HCT116 (cell line): Measurements from ENCODE around the gene IL1RAPL1. TPM values are rescaled to one million over a fixed set of nuclear protein-coding genes. Genes with fewer than 3 reads are reported as not detected.

Experiments
- ATAC-seq: fragments of 200-7000 bp; cut with Tn5 transposase; 2 replicates; pipeline ENCODE4 v1.9.1; 2020; ENCODE audit warnings: mild to moderate bottlenecking, moderate library complexity
- BruUV-seq: library from RNA; stranded (reverse); fragments of 400-500 nt; replicated peaks from 2 replicates; lab custom pipeline; 2021; lab: Mats Ljungman, UMichigan
- CTCF ChIA-PET: fragments of 300-600 bp; sonication (Branson Sonifier 250); formaldehyde crosslinking; loops from one replicate; lab custom pipeline; 2021; ENCODE audit warnings: antibody characterized with exemption; lab: Charles Lee
- POLR2A ChIA-PET: fragments of 300-600, 350-600 bp; sonication (Branson Sonifier 250); formaldehyde crosslinking; loops from one replicate; lab custom pipeline; 2021; ENCODE audit warnings: antibody characterized with exemption; lab: Charles Lee
- RAD21 ChIA-PET, 2 experiments: fragments of 300-600 bp; sonication (Branson Sonifier 250); formaldehyde crosslinking; loops; one replicate each; lab custom pipeline; 2023; ENCODE audit warnings: low total read pairs in 2 of 2; ENCODE audit not compliant: uncharacterized antibody in 2 of 2, unreplicated experiment in 2 of 2, low non-redundant PET in 1 of 2; lab: Charles Lee
- DNase-seq: peaks from one replicate; pipeline ENCODE4 v3.0.0-alpha.2; 2010; ENCODE audit warnings: low read depth, low spot score
- H2AFZ ChIP-seq: fragments of 200-600 bp; shearing (Covaris generic), sonication (generic); 2 replicates; pipeline ENCODE4 v1.6.1; 2017; ENCODE audit warnings: low read depth, mixed run types, mixed read lengths, antibody characterized with exemption, low read length; ENCODE audit not compliant: poor library complexity, severe bottlenecking
- H3K27ac ChIP-seq: 2 replicates; pipeline ENCODE4 v1.5.1; 2012; ENCODE audit warnings: low read depth, low read length
- H3K27me3 ChIP-seq: fragments of 200-600 bp; sonication (generic); 2 replicates; pipeline ENCODE4 v1.6.1; 2016; ENCODE audit warnings: mixed run types, low read length, mixed read lengths; ENCODE audit not compliant: insufficient read depth
- H3K36me3 ChIP-seq, 2 experiments: fragments of 200-500 bp in 1 of 2; fragments of 200-600 bp in 1 of 2; sonication (Bioruptor generic) in 1 of 2; sonication (generic) in 1 of 2; 2 replicates each; pipeline versions ENCODE4 v1.5.1 to v1.6.1; 2014 to 2016; ENCODE audit warnings: low read length in 2 of 2, inconsistent platforms in 1 of 2, mixed read lengths in 1 of 2, mixed run types in 1 of 2; ENCODE audit not compliant: insufficient read depth in 2 of 2, control insufficient read depth in 1 of 2
- H3K4me1 ChIP-seq, 2 experiments: fragments of 200-600 bp in 1 of 2; sonication (generic) in 1 of 2; 2 replicates each; pipeline versions ENCODE4 v1.5.1 to v1.6.1; 2012 to 2017; ENCODE audit warnings: low read length in 2 of 2, inconsistent platforms in 1 of 2, mild to moderate bottlenecking in 1 of 2, mixed read lengths in 1 of 2, mixed run types in 1 of 2, moderate library complexity in 1 of 2; ENCODE audit not compliant: insufficient read depth in 2 of 2, control insufficient read depth in 1 of 2
- H3K4me2 ChIP-seq: fragments of 200-600 bp; sonication (generic); 2 replicates; pipeline ENCODE4 v1.6.1; 2017; ENCODE audit warnings: mixed run types, low read length, mixed read lengths
- H3K4me3 ChIP-seq, 2 experiments: fragments of 200-600 bp in 1 of 2; sonication (generic) in 1 of 2; replicated peaks in 1 of 2; 2 replicates each; pipeline ENCODE4 v1.5.1; 2011 to 2016; ENCODE audit warnings: low read length in 2 of 2, control low read depth in 1 of 2, low read depth in 1 of 2, mild to moderate bottlenecking in 1 of 2, mixed read lengths in 1 of 2, mixed run types in 1 of 2
- H3K79me2 ChIP-seq: fragments of 200-600 bp; sonication (generic); 2 replicates; pipeline ENCODE4 v1.6.1; 2017; ENCODE audit warnings: mild to moderate bottlenecking, mixed run types, low read length, moderate library complexity, mixed read lengths; ENCODE audit not compliant: insufficient read depth
- H3K9ac ChIP-seq: fragments of 200-600 bp; sonication (generic); 2 replicates; pipeline ENCODE4 v1.6.1; 2016; ENCODE audit warnings: low read length, mixed read lengths
- H3K9me2 ChIP-seq: fragments of 200-600 bp; sonication (generic), shearing (Covaris generic); 2 replicates; pipeline ENCODE4 v1.6.1; 2017; ENCODE audit warnings: mixed run types, mild to moderate bottlenecking, moderate library complexity; ENCODE audit not compliant: insufficient read depth
- H3K9me3 ChIP-seq, 2 experiments: fragments of 200-500 bp in 1 of 2; fragments of 200-600 bp in 1 of 2; sonication (Bioruptor generic) in 1 of 2; sonication (generic) in 1 of 2; 2 replicates each; pipeline ENCODE4 v1.6.1; 2014 to 2017; ENCODE audit warnings: low read length in 2 of 2, mixed read lengths in 2 of 2, inconsistent platforms in 1 of 2, low read depth in 1 of 2, mild to moderate bottlenecking in 1 of 2, mixed run types in 1 of 2, moderate library complexity in 1 of 2; ENCODE audit not compliant: control insufficient read depth in 1 of 2, insufficient read depth in 1 of 2
- H4K20me1 ChIP-seq: fragments of 200-600 bp; sonication (generic), shearing (Covaris generic); 2 replicates; pipeline ENCODE4 v1.6.1; 2017; ENCODE audit warnings: mixed run types, mild to moderate bottlenecking, moderate library complexity; ENCODE audit not compliant: insufficient read depth
- CBX3 ChIP-seq: IDR thresholded peaks from 2 replicates; pipeline ENCODE4 v1.6.1; 2012; ENCODE audit warnings: low read depth
- EZH2phosphoT487 ChIP-seq: fragments of 200-600 bp; IDR thresholded peaks from 2 replicates; pipeline ENCODE4 v1.6.1; 2018; ENCODE audit warnings: antibody characterized with exemption, borderline replicate concordance
- FOSL1 ChIP-seq: IDR thresholded peaks from 2 replicates; pipeline ENCODE4 v1.6.1; 2012; ENCODE audit warnings: low read depth
- POLR2A ChIP-seq: IDR thresholded peaks from 2 replicates; pipeline ENCODE4 v1.7.0; 2011; ENCODE audit warnings: borderline replicate concordance; ENCODE audit not compliant: insufficient read depth, insufficient read length; ENCODE audit errors: extremely low read depth
- RAD21 ChIP-seq: IDR thresholded peaks from 2 replicates; pipeline ENCODE4 v1.6.1; 2012; ENCODE audit warnings: low read depth, mild to moderate bottlenecking
- SIN3A ChIP-seq: IDR thresholded peaks from 2 replicates; pipeline ENCODE4 v1.6.1; 2012; ENCODE audit warnings: low read depth
- SP1 ChIP-seq: IDR thresholded peaks from 2 replicates; pipeline ENCODE4 v1.6.1; 2012; ENCODE audit warnings: low read depth
- ZNF274 ChIP-seq: fragments of 200-500 bp; sonication (Bioruptor generic); IDR thresholded peaks from 2 replicates; pipeline ENCODE4 v1.6.1; 2014; ENCODE audit warnings: mild to moderate bottlenecking, low read depth, low read length, inconsistent platforms
- intact Hi-C: fragments of 100-400 bp; cut with micrococcal nuclease; formaldehyde crosslinking; loops from 2 replicates; pipeline ENCODE4 v1.10.0; 2022
- total RNA-seq: library from RNA; stranded (reverse); gene quantifications from one replicate; pipeline ENCODE4 v1.2.1, GENCODE V29; 2021; ENCODE audit not compliant: unreplicated experiment
- TF ChIP-seq, protein P1 (sequence below): IDR thresholded peaks from 2 replicates; pipeline ENCODE4 v1.6.1; 2012; ENCODE audit warnings: low read depth
- TF ChIP-seq, protein P2 (sequence below): IDR thresholded peaks from 2 replicates; pipeline ENCODE4 v1.6.1; 2012

IL1RAPL1 gene
- total RNA-seq, 1 experiment from 2014 or later, result 2.8 TPM

DNA sequence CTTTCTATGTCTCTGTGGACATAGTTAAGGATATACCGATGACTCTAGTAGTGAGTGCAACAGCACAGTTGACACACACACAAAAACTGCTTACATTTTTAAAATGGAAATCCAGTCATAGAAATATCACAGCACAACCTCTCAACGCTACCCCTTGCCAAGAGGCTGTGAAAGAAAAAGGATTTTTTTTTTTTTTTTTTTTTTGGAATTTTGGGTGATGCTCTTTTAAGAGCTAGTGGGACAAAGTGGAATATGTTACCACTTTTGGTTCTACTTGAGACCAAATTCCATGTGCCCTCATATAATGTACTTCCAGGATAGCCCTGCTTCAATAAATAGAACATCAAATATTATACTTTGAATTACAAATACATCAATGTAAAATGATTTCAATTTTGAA is 1247.1 kb downstream of the IL1RAPL1 start:
- Histone ChIP-seq H3K4me1 (no peaks in the 10 kb centered on the region), H2AFZ (no peak overlapping the region), H3K27ac (no peak overlapping the region), H3K4me3 (no peak overlapping the region), H3K9ac (no peak overlapping the region), H3K4me2 (no peak overlapping the region), H4K20me1 (no peaks in the 10 kb centered on the region), H3K27me3 (no peaks in the 10 kb centered on the region)
- ATAC-seq (no peak), DNase-seq (no peak)
- intact Hi-C loops, result no loop called here
- ChIA-PET CTCF (no interaction called here), RAD21 (no interaction called here), POLR2A (no interaction called here)
- TF ChIP-seq SP1 (no peak), POLR2A (no peak)
- TF ChIP-seq, protein P1, sequence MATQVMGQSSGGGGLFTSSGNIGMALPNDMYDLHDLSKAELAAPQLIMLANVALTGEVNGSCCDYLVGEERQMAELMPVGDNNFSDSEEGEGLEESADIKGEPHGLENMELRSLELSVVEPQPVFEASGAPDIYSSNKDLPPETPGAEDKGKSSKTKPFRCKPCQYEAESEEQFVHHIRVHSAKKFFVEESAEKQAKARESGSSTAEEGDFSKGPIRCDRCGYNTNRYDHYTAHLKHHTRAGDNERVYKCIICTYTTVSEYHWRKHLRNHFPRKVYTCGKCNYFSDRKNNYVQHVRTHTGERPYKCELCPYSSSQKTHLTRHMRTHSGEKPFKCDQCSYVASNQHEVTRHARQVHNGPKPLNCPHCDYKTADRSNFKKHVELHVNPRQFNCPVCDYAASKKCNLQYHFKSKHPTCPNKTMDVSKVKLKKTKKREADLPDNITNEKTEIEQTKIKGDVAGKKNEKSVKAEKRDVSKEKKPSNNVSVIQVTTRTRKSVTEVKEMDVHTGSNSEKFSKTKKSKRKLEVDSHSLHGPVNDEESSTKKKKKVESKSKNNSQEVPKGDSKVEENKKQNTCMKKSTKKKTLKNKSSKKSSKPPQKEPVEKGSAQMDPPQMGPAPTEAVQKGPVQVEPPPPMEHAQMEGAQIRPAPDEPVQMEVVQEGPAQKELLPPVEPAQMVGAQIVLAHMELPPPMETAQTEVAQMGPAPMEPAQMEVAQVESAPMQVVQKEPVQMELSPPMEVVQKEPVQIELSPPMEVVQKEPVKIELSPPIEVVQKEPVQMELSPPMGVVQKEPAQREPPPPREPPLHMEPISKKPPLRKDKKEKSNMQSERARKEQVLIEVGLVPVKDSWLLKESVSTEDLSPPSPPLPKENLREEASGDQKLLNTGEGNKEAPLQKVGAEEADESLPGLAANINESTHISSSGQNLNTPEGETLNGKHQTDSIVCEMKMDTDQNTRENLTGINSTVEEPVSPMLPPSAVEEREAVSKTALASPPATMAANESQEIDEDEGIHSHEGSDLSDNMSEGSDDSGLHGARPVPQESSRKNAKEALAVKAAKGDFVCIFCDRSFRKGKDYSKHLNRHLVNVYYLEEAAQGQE, result no peak
- TF ChIP-seq, all 23 proteins: peak for 0
- no peaks in the 10 kb centered on the region for H3K9me3 ChIP-seq
- H3K79me2 ChIP-seq, result no peaks in the 10 kb centered on the region
- H3K9me2 ChIP-seq, result no peaks in the 10 kb centered on the region
- BruUV-seq, result no TSS peak
- no peaks in the 10 kb centered on the region for H3K36me3 ChIP-seq

DNA sequence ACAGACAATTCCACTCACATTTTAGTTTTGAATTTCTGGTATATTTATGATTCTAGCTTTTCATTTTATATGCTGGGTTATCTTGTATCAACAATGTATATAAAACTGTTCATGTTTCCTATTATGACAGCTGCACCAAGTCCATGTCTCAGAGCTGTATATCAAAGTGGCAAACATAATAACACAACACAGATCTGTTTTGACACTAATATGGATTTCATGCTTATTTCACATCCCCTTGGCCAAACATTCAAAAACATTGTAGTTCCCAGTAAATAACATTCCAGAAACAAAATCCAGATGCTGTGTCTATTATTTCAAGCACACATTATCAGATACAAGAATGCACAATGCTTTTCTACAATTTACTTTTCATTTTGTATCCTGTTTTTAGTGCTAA is 1247.5 kb downstream of the IL1RAPL1 start:
- ChIA-PET RAD21 (no interaction called here), CTCF (no interaction called here), POLR2A (no interaction called here)
- DNase-seq (no peak), ATAC-seq (no peak)
- Histone ChIP-seq H3K4me1 (no peaks in the 10 kb centered on the region), H3K9ac (no peak overlapping the region), H3K4me3 (no peak overlapping the region), H3K27me3 (no peaks in the 10 kb centered on the region), H3K36me3 (no peaks in the 10 kb centered on the region), H3K9me2 (no peaks in the 10 kb centered on the region), H3K4me2 (no peak overlapping the region), H4K20me1 (no peaks in the 10 kb centered on the region), H2AFZ (no peak overlapping the region), H3K79me2 (no peaks in the 10 kb centered on the region), H3K9me3 (no peaks in the 10 kb centered on the region), H3K27ac (no peak overlapping the region)
- BruUV-seq, result no TSS peak
- intact Hi-C loops, result no loop called here
- TF ChIP-seq CBX3, result no peak
- TF ChIP-seq, protein P2, sequence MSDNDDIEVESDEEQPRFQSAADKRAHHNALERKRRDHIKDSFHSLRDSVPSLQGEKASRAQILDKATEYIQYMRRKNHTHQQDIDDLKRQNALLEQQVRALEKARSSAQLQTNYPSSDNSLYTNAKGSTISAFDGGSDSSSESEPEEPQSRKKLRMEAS, result no peak
- TF ChIP-seq EZH2phosphoT487, result no peak
- TF ChIP-seq, protein P1, result no peak
- no peak for TF ChIP-seq SIN3A
- TF ChIP-seq RAD21, result no peak
- TF ChIP-seq ZNF274, result no peak
- no peak for TF ChIP-seq FOSL1
